Osteocyte (in vitro differentiated cells): Measurements from ENCODE around the gene AARS2. TPM values are rescaled to one million over a fixed set of nuclear protein-coding genes. Genes with fewer than 3 reads are reported as not detected.

ENCODE experiments used
- DNase-seq: peaks from one replicate; pipeline ENCODE4 v3.0.0; 2021; ENCODE audit warnings: mixed read lengths; ENCODE audit not compliant: unreplicated experiment; ENCODE audit errors: extremely low spot score
- H3K27ac Mint-ChIP-seq: one replicate; pipeline ENCODE4 v1.8.0; 2021; ENCODE audit warnings: mild to moderate bottlenecking, mixed read lengths; ENCODE audit not compliant: unreplicated experiment
- H3K27me3 Mint-ChIP-seq: one replicate; pipeline ENCODE4 v1.8.0; 2021; ENCODE audit warnings: mixed read lengths; ENCODE audit not compliant: unreplicated experiment
- H3K36me3 Mint-ChIP-seq: one replicate; pipeline ENCODE4 v1.8.0; 2021; ENCODE audit warnings: mixed read lengths; ENCODE audit not compliant: unreplicated experiment
- H3K4me1 Mint-ChIP-seq: one replicate; pipeline ENCODE4 v1.8.0; 2021; ENCODE audit warnings: mixed read lengths; ENCODE audit not compliant: unreplicated experiment
- H3K4me3 Mint-ChIP-seq: one replicate; pipeline ENCODE4 v1.8.0; 2021; ENCODE audit warnings: mild to moderate bottlenecking, moderate library complexity, mixed read lengths; ENCODE audit not compliant: unreplicated experiment
- H3K9me3 Mint-ChIP-seq: one replicate; pipeline ENCODE4 v1.8.0; 2021; ENCODE audit warnings: mixed read lengths; ENCODE audit not compliant: unreplicated experiment
- CTCF ChIP-seq: fragments of 200-600 bp; sonication (generic); IDR thresholded peaks from 2 replicates; pipeline ENCODE4 v1.5.0; 2021; ENCODE audit warnings: antibody characterized with exemption, mild to moderate bottlenecking, moderate library complexity
- total RNA-seq: library from RNA; stranded (reverse); gene quantifications from 2 replicates; pipeline ENCODE4 v1.2.1, GENCODE V29; 2021

Gene AARS2
- total RNA-seq, 1 donor from 2014 or later: 13.2 TPM

GRCh38 chr6:44272999-44273566 is 40.1 kb downstream of the AARS2 start:
- no peak for DNase-seq
- peaks cover 4% of the 10 kb centered on the region for H3K4me1 Mint-ChIP-seq
- H3K27ac Mint-ChIP-seq: no peak overlapping the region
- no peaks in the 10 kb centered on the region for H3K9me3 Mint-ChIP-seq
- peaks cover 52% of the 10 kb centered on the region for H3K27me3 Mint-ChIP-seq
- H3K4me3 Mint-ChIP-seq: no peak overlapping the region
- TF ChIP-seq CTCF: no peak
- H3K36me3 Mint-ChIP-seq: no peaks in the 10 kb centered on the region

DNA sequence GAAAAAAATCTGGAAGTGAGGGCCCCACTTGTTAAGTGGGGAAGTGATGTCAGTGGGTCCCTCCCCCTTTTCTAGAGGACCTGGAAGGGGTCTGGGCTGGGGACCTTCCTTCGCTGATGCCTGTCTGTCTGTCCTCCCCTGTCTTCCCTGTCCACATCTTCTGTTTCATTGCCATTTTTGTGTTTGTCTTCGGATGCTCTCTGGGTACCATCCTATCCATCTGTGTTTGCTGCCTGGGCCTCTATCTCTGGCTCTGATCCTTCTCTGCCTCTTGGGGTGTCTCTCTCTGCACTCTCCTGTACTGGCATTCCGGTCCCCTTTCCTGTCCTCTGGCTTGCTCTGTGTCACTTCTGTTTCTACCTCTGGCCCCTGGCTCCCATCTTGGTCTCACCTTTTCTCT is 40.6 kb downstream of the AARS2 start:
- peaks cover 47% of the 10 kb centered on the region for H3K27me3 Mint-ChIP-seq

DNA sequence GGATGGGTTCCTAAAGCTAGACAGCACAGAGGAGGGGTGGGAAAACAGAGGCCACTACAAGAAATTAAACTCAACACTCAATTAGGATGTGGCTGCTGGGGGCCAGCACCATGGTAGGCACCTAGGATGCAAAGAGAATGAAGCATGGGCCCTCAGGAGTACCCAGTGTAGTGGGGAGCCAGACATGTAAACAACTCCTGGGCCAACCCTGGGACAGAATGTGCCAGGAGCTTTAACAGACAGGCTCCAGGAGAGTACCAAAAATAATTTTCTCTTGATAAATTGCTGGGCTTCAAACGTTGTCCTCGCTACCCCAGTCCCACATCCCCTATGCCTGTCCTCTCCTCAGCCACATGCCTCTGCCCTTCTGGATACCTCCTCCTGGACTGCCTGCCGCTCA is 41.2 kb downstream of the AARS2 start:
- Mint-ChIP-seq H3K4me1 (peaks cover 4% of the 10 kb centered on the region), H3K9me3 (no peaks in the 10 kb centered on the region), H3K36me3 (no peaks in the 10 kb centered on the region), H3K27me3 (peaks cover 43% of the 10 kb centered on the region), H3K4me3 (peak overlapping the region; percentile 50), H3K27ac (no peak overlapping the region)
- no peak for TF ChIP-seq CTCF
- no peak for DNase-seq

More for the DNA sequence above, 40.6 kb downstream of the AARS2 start:
- Mint-ChIP-seq H3K4me1 (peaks cover 4% of the 10 kb centered on the region), H3K4me3 (no peak overlapping the region), H3K36me3 (no peaks in the 10 kb centered on the region), H3K27ac (no peak overlapping the region), H3K9me3 (no peaks in the 10 kb centered on the region)
- TF ChIP-seq CTCF: no peak
- DNase-seq: no peak

- no peak for TF ChIP-seq CTCF
- Mint-ChIP-seq H3K4me3 (peak overlapping the region; percentile 62), H3K27ac (no peak overlapping the region), H3K9me3 (no peaks in the 10 kb centered on the region), H3K27me3 (peaks cover 43% of the 10 kb centered on the region), H3K36me3 (no peaks in the 10 kb centered on the region), H3K4me1 (peaks cover 4% of the 10 kb centered on the region)
- no peak for DNase-seq
Measured at GRCh38 chr6:44271406-44271723, 41.8 kb downstream of the AARS2 start.

DNA sequence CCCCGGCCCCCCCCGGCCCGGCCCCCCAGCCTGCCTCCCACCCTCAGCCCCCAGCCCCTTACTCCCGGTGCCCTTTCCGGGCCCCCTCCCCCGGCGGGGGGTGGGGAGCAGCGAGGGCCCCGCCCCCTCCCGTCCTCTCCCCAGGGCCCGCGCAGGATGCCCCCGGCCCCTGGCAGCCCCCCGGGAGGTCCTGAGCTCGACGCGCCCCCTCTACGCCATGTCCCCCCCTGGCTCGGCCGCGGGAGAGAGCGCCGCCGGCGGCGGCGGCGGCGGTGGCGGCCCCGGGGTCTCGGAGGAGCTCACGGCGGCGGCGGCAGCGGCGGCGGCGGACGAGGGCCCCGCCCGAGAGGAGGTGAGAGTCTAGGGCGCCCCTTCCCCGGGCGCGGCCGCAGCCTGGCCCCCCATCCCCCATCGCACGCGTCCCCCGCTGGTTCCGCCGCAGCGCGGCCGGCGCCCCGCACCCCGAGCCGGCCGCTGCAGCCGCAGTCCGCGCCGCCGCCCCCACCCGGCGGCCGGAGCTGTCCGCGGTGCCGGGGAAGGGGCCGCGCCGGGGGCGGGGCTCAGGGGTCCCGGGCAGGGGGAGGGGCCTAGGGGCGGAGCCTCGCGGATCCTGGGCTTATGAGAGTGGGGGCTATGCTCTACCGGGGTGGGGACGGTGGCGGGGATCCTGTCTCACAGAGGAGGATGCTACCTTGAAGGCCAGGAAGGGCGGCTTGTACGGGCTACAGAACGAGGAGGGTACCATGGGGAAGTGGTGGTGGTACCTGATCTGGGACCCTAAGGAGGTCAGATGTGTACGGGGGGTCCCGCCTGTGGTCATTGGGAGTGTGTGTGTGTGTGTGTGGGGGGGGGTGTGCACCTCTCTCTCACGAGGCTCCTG is 42.4 kb downstream of the AARS2 start:
- Mint-ChIP-seq H3K9me3 (no peaks in the 10 kb centered on the region), H3K27ac (no peak overlapping the region), H3K27me3 (peaks cover 43% of the 10 kb centered on the region), H3K36me3 (no peaks in the 10 kb centered on the region), H3K4me3 (peak overlapping the region; percentile 62), H3K4me1 (peaks cover 4% of the 10 kb centered on the region)
- TF ChIP-seq CTCF: no peak
- no peak for DNase-seq
